K562 (cell line): Measurements from ENCODE around the gene HLA-B. TPM values are rescaled to one million over a fixed set of nuclear protein-coding genes. Genes with fewer than 3 reads are reported as not detected.

Experiments
- LARP7 ChIP-seq: fragments of 450-650 bp; IDR thresholded peaks from 2 replicates; pipeline ENCODE4 v1.6.1; 2016
- TCFL5 ChIP-seq: fragments of 250-450 bp; sonication (Bioruptor Pico); conservative IDR thresholded peaks from 2 replicates; pipeline ENCODE4 v1.6.1; 2021; ENCODE audit warnings: mild to moderate bottlenecking, moderate library complexity, matching md5 sums
- ZNF146 ChIP-seq: IDR thresholded peaks from one replicate; pipeline ENCODE4 v1.6.1; 2018; ENCODE audit warnings: missing compliant biosample characterization; ENCODE audit not compliant: unreplicated experiment
- ZNF184 ChIP-seq: sonication (generic); formaldehyde crosslinking; IDR thresholded peaks from 2 replicates; pipeline ENCODE4 v1.5.0; 2020; ENCODE audit warnings: missing genetic modification reagents
- polyA plus RNA-seq, 8 experiments: library from polyadenylated mRNA; depleted of rRNA in 4 of 8; stranded (reverse) in 5 of 8; unstranded in 3 of 8; fragments of >200 nt; fragmentation: Nextera tagmentation in 2 of 8; fragmentation: Illumina TruSeq in 1 of 8; extraction: Ambion mirVana in 2 of 8; extraction: Trizol in 1 of 8; gene quantifications; 2 replicates each; pipeline versions ENCODE4 v1.2.1 to v1.2.3, GENCODE V29; 2011 to 2014; ENCODE audit warnings: inconsistent platforms in 1 of 8, missing spikeins in 1 of 8
- total RNA-seq, 7 experiments: library from RNA; depleted of rRNA in 6 of 7; stranded (reverse); fragments of >200 nt in 6 of 7; fragmentation: Illumina TruSeq in 2 of 7; extraction: Trizol in 2 of 7; gene quantifications; 2 replicates each; pipeline versions ENCODE4 v1.2.1 to v1.2.3, GENCODE V29; 2011 to 2021; ENCODE audit warnings: low replicate concordance in 1 of 7
- TF ChIP-seq, protein P1 (sequence below), 2 experiments: fragments of 450-650 bp in 1 of 2; sonication (generic) in 1 of 2; formaldehyde crosslinking in 1 of 2; IDR thresholded peaks; 2 replicates each; pipeline versions ENCODE4 v1.7.1 to v1.9.0; 2016 to 2022; ENCODE audit warnings: inconsistent platforms in 1 of 2, mild to moderate bottlenecking in 1 of 2, missing genetic modification reagents in 1 of 2

Gene HLA-B
- total and polyA plus RNA-seq, 9 of the 15 experiments (the other 6 are each of a cell fraction or from before 2014, with no cell fraction given), result 0.07 to 9.7 (median 0.65) TPM; not detected in 2

DNA sequence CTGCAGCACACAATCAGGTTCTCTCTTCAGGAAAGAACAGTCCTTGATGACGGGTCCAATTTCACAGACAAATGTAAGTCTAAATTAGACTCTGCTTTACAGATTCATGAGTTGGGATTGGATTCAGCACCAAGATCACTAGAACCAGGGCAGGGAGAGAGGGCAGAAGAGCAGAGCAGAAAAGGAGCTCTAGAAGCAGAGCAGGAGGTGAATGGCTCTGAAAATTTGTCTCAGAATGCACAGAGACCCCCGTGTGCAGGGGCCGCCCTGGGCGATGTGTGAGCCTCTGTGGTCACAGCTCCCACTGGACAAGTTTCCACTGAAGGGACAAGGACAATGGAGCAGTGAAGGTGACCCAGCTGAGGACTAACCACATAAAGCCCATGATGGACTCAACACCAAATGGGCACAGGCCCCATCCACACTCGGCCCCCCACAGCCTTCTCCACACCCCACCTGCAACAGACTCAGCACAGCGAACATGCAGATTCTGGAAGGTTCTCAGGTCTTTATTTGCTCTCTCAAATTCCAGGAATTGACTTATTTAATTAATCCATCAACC, 3.5 kb downstream of the HLA-B start (continued):
- TF ChIP-seq, protein P1, sequence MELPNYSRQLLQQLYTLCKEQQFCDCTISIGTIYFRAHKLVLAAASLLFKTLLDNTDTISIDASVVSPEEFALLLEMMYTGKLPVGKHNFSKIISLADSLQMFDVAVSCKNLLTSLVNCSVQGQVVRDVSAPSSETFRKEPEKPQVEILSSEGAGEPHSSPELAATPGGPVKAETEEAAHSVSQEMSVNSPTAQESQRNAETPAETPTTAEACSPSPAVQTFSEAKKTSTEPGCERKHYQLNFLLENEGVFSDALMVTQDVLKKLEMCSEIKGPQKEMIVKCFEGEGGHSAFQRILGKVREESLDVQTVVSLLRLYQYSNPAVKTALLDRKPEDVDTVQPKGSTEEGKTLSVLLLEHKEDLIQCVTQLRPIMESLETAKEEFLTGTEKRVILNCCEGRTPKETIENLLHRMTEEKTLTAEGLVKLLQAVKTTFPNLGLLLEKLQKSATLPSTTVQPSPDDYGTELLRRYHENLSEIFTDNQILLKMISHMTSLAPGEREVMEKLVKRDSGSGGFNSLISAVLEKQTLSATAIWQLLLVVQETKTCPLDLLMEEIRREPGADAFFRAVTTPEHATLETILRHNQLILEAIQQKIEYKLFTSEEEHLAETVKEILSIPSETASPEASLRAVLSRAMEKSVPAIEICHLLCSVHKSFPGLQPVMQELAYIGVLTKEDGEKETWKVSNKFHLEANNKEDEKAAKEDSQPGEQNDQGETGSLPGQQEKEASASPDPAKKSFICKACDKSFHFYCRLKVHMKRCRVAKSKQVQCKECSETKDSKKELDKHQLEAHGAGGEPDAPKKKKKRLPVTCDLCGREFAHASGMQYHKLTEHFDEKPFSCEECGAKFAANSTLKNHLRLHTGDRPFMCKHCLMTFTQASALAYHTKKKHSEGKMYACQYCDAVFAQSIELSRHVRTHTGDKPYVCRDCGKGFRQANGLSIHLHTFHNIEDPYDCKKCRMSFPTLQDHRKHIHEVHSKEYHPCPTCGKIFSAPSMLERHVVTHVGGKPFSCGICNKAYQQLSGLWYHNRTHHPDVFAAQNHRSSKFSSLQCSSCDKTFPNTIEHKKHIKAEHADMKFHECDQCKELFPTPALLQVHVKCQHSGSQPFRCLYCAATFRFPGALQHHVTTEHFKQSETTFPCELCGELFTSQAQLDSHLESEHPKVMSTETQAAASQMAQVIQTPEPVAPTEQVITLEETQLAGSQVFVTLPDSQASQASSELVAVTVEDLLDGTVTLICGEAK (IDR thresholded peaks at IDR 0.05), result no peak
- TF ChIP-seq, protein P1 (CRISPR knock-in tag; IDR thresholded peaks at IDR 0.05), result no peak
- TF ChIP-seq ZNF146, result no peak
- no peak for TF ChIP-seq TCFL5 (CRISPR knock-in tag)
- TF ChIP-seq LARP7, result no peak
- no peak for TF ChIP-seq ZNF184
